ENCODE measurements around the gene ST7. TPM values are rescaled to one million over a fixed set of nuclear protein-coding genes. Genes with fewer than 3 reads are reported as not detected.

The ST7 gene
- total and polyA plus RNA-seq, 2 experiments from 2014 or later: 9.9 to 18.3 TPM

GRCh38 chr7:117066668-117067067 lies 113.4 kb downstream of the ST7 start:
- Histone ChIP-seq H4K20me1 (replicated peaks; ENCODE audit: insufficient read depth) (no peaks in the 10 kb centered on the region), H3K4me2 (no peak overlapping the region), H3K9me2 (ENCODE audit: insufficient read depth) (no peaks in the 10 kb centered on the region), H2AFZ (no peak overlapping the region), H3K79me2 (replicated peaks; ENCODE audit: insufficient read depth) (no peaks in the 10 kb centered on the region), H3F3A (replicated peaks; ENCODE audit: low read depth) (no peaks in the 10 kb centered on the region), H3K4me3 (no peak overlapping the region), H3K4me1 (ENCODE audit: insufficient read depth) (peaks cover 10% of the 10 kb centered on the region; the same call in 1 of the 2 replicates), H3K27me3 (ENCODE audit: insufficient read depth) (no peaks in the 10 kb centered on the region), H3K27ac (ENCODE audit: low read depth) (no peak overlapping the region), H3K36me3 (ENCODE audit: insufficient read depth) (no peaks in the 10 kb centered on the region)
- ATAC-seq (no peak), DNase-seq (ENCODE audit: low spot score) (no peak)
- Mint-ChIP-seq H3K36me3 (ENCODE audit: low read depth) (no peaks in the 10 kb centered on the region; the same call in 2 of the 3 replicates), H3K4me3 (no peak overlapping the region), H3K9me3 (no peaks in the 10 kb centered on the region), H3K27ac (no peak overlapping the region), H3K27me3 (ENCODE audit: insufficient read depth, low read depth, poor library complexity) (no peaks in the 10 kb centered on the region), H3K4me1 (peaks cover 31% of the 10 kb centered on the region)
- TF ChIP-seq NANOG (IDR thresholded peaks at IDR 0.05; ENCODE audit: borderline replicate concordance): no peak

- no peak overlapping the region for H3K4me3 Mint-ChIP-seq
- peaks cover 26% of the 10 kb centered on the region for H3K4me1 Mint-ChIP-seq
- H3K27me3 Mint-ChIP-seq (ENCODE audit: insufficient read depth, low read depth, poor library complexity): no peaks in the 10 kb centered on the region
- no peak overlapping the region for H3K4me3 ChIP-seq
- ATAC-seq: no peak
- H3F3A ChIP-seq (replicated peaks; ENCODE audit: low read depth): no peaks in the 10 kb centered on the region
- no peak overlapping the region for H3K27ac Mint-ChIP-seq
- no peaks in the 10 kb centered on the region for H3K9me2 ChIP-seq (ENCODE audit: insufficient read depth)
- no peaks in the 10 kb centered on the region for H3K9me3 Mint-ChIP-seq
- H3K4me2 ChIP-seq: no peak overlapping the region
- no peaks in the 10 kb centered on the region; the same call in 2 of the 3 replicates for H3K36me3 Mint-ChIP-seq (ENCODE audit: low read depth)
- no peak for DNase-seq (ENCODE audit: low spot score)
- no peaks in the 10 kb centered on the region for H4K20me1 ChIP-seq (replicated peaks; ENCODE audit: insufficient read depth)
- H3K27ac ChIP-seq (ENCODE audit: low read depth): no peak overlapping the region
- no peaks in the 10 kb centered on the region for H3K79me2 ChIP-seq (replicated peaks; ENCODE audit: insufficient read depth)
- H2AFZ ChIP-seq: no peak overlapping the region
- no peaks in the 10 kb centered on the region for H3K36me3 ChIP-seq (ENCODE audit: insufficient read depth)
- peaks cover 10% of the 10 kb centered on the region; the same call in 1 of the 2 replicates for H3K4me1 ChIP-seq (ENCODE audit: insufficient read depth)
- TF ChIP-seq ZNF462 (CRISPR knock-in tag; IDR thresholded peaks at IDR 0.05) (no peak), ETS1 (IDR thresholded peaks at IDR 0.05) (no peak), CREB1 (CRISPR knock-in tag; IDR thresholded peaks at IDR 0.05; ENCODE audit: low read depth) (no peak)
- no peaks in the 10 kb centered on the region for H3K27me3 ChIP-seq (ENCODE audit: insufficient read depth)
Observed at GRCh38 chr7:117067340-117067739, 114.0 kb downstream of the ST7 start.
